Right ventricle myocardium inferior (tissue), 1 donor: ENCODE measurements around the gene ESRRG. TPM values are rescaled to one million over a fixed set of nuclear protein-coding genes. Genes with fewer than 3 reads are reported as not detected.

Source experiments
- ATAC-seq: fragments of 200-7000 bp; cut with Tn5 transposase; one replicate; pipeline ENCODE4 v1.9.1; 2020; ENCODE audit warnings: mild to moderate bottlenecking, moderate library complexity
- DNase-seq: peaks from one replicate; pipeline ENCODE4 v3.0.0; 2021; ENCODE audit errors: missing footprints
- intact Hi-C: fragments of 100-400 bp; cut with DNase I; formaldehyde crosslinking; loops from one replicate; pipeline ENCODE4 v1.11.0; 2022
- total RNA-seq: library from RNA; stranded (reverse); fragmentation: NEBNext Ultra II Directional; extraction: Animal tissue kit (Norgen Biotek cat#: 25700); gene quantifications from one replicate; pipeline ENCODE4 v1.2.1, GENCODE V29; 2021
- donor health status: DM: no; HTN: yes; CAD: no; lungs with severe emphysema.

The ESRRG gene
- total RNA-seq, 1 donor from 2014 or later = 46.2 TPM

GRCh38 chr1:216600730-216601609, 122.3 kb downstream of the ESRRG start:
- intact Hi-C loops = no loop called here
- DNase-seq = peak; percentile 85
- ATAC-seq = peak; percentile 94

DNA sequence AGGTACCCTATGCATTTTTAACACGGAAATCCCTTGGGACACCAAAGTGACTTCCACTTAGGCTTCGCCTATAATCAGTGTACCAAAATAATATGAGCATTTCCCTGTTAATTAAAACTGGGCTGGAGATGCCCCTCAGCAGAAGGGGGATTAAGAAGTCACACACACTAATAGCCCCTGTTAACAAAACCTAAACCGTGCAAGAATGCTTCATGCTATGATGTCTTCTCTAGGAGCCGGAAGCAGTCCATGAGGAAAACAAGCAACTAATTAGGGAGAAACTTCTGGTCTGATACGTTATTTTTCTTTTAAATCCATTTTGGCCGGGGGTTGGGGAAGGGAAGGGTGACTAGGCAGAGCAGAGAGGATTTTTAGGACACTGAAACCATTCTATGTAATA, 123.4 kb downstream of the ESRRG start:
- DNase-seq (no peak), ATAC-seq (no peak)
- intact Hi-C loops = no loop called here

GRCh38 chr1:216598448-216598847, 124.8 kb downstream of the ESRRG start:
- ATAC-seq (no peak), DNase-seq (no peak)
- intact Hi-C loops = no loop called here

- ATAC-seq = no peak
- DNase-seq = no peak
- intact Hi-C loops = no loop called here
Observed at GRCh38 chr1:216596281-216596862, 126.9 kb downstream of the ESRRG start.

DNA sequence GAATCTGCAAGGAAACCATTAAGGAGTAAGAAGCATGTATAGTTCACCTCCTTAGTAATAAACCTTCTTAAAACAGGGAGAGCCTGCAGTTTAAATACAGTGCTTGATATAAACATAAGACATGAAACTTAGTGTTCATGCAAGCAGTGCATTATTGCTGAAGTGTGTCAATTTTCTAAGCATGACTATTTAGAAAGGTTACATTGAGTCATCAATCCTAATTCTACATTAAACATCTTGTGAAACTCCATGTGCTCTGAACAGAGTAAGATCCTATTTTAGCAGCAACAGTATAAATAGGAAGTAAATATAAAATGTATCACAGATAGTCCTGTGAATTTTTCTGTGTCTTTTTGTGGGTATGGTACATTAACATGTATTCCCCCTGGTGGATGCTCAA, 135.5 kb downstream of the ESRRG start:
- DNase-seq (no peak), ATAC-seq (no peak)
- intact Hi-C loops = no loop called here

DNA sequence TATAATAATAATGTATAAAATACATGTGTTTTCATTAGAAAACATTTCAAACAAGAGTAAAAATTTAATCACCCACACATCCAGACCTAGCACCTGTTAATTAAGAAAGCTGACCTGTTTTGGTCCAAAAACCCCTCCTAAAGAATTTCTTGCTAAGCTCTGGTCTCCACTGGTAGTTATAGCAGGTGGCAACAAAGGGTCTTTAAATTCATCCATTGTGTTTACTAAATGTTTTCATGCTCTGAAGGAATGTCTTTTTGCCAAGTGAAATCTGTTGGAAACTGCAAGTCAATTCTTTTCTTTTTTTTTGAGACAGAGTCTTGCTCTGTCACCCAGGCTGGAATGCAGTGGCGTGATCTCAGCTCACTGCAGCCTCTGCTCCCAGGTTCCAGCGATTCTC, 141.1 kb downstream of the ESRRG start:
- intact Hi-C loops = no loop called here
- no peak for ATAC-seq
- no peak for DNase-seq

GRCh38 chr1:216580538-216581057, 142.6 kb downstream of the ESRRG start:
- intact Hi-C loops = no loop called here
- DNase-seq = no peak
- ATAC-seq = no peak

DNA sequence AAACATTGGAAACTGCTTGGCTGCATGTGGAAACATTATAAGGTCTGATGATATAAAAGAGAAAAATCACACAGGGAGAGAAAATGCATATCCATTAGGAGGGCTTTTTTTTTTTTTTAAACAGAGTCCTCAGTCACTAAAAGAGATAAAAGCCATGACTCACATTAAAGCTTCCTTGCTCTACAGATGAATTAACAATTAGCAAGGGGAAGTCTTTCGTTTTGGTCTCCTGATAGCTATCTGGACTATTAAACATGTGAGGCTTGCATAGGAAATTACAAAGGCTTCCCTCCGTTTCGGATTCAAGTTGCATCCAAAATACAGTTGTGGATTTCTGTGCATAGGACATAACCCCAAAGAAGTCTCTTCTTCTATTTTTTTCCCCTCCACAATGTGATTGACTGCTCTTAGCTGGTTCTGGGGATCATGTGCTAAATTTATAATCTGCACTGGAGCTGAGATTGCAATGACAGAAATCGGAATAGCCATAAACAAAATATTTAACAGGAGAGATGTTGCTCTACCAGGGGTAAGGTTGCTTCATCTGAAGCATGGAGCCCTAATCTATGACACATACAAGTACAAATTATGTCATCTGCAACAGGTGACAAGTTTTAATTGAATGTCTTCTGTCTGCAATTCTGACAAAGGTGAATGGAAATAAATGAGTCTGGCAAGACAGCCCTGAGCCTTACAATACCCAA, 146.8 kb downstream of the ESRRG start:
- no peak for DNase-seq
- ATAC-seq = no peak
- intact Hi-C loops = no loop called here

DNA sequence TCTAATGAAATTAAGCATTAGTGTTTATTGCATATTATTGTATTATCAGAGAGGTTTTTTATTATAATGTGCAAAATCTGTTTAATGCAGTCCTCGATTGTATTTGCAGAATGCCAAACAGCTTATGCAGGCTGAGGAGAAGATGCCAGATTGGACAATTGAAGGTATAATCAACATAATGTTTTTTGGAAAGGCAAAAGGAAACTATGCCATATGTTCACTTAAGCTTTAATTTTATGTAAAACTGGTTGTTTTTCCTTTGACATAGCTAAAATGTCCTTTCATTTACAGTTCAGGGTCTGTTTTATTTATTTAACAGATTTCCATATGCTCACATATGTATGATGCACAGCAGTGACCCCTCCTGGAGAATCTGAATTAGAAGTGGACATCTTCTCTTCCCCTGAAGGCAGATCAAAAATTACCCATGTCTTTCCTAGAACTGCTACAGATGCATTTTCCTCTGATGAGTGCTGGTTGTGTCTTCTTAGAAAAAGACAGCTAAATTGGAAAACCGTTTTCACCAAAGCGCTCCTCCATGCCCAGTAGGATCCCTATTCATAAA, 156.5 kb downstream of the ESRRG start:
- no peak for ATAC-seq
- no peak for DNase-seq
- intact Hi-C loops = no loop called here

DNA sequence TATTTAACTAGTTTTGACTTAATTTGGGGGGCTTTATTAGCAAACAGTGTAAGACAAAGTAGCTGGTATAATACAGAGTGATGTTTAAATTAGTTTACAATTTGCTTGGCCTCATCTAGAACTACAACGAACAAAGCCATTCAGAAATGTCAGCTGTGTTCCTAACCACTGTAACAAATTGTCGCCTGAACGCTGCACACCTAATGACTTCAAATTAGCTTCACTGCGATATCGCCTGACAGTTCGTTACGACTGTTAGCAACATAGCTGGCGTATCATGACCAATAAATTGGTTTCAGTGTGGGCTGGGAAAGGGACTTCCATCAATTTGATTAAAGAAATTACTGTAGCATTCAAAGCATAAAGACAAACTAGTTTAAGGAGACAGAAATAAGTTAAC, 160.1 kb downstream of the ESRRG start:
- ATAC-seq (no peak), DNase-seq (no peak)
- intact Hi-C loops = no loop called here

- no peak for ATAC-seq
- DNase-seq = no peak
- intact Hi-C loops = no loop called here
Observed at GRCh38 chr1:216562383-216562782, 160.8 kb downstream of the ESRRG start.

GRCh38 chr1:216560527-216560926, 162.7 kb downstream of the ESRRG start:
- intact Hi-C loops = no loop called here
- ATAC-seq (peak; percentile 57), DNase-seq (no peak)

DNA sequence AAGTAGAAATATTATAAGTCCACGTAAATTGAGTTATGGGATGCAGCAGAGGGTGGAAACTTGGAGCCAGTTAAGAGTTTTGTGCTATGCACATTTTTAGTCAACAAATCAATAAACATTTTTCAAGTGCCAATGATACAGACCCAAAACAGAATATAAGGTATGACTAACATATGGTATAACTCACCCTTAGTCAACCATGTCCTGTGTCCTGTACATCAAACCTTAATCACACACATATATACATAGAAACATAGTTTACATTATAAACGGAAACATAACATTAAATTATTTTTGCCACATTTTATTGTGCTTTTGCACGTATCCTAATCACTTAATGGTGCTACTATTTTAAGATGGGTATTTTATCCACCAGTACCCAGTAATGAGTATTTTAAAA, 163.9 kb downstream of the ESRRG start:
- intact Hi-C loops = no loop called here
- ATAC-seq (no peak), DNase-seq (no peak)

DNA sequence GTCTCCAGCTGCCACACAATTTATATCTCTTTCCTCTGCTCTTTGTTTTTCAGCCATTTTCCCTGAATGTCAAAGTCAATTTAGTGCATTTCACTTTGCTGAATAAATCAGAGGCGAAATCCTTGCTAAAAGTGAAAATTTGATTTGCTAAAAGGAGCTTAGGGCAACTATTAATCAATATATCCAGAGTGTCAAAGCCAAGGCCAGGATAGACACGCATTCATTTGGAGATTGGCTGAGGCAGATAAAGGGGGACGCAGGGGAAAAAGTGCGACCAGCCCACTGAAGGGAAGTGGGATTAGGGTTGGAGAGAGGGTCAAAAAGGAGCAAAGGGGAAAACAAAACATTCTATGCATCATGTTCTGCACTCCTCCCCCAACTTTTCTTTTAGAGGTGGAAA, 167.6 kb downstream of the ESRRG start:
- intact Hi-C loops = no loop called here
- no peak for DNase-seq
- ATAC-seq = no peak

DNA sequence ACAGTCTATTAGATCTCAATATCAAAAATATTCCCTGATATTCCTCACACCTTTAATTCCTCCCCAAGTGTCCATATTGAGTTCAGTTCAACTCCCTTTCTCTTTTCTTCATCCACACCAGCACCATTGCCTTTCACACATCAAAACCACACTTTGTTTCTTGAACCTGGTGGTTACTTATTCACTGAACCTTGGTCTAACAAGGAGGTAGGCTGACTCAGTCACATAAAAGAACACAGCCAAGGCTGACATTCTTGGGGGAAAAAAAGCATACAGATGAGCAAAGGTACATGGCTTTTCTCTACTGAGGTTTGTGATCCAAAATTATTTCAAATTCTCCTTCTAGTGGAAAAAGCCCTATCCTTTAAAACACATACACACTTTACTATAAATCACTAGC, 168.3 kb downstream of the ESRRG start:
- intact Hi-C loops = no loop called here
- no peak for DNase-seq
- ATAC-seq = no peak

- DNase-seq (no peak), ATAC-seq (no peak)
- intact Hi-C loops = no loop called here
Observed at GRCh38 chr1:216553766-216554165, 169.5 kb downstream of the ESRRG start.

DNA sequence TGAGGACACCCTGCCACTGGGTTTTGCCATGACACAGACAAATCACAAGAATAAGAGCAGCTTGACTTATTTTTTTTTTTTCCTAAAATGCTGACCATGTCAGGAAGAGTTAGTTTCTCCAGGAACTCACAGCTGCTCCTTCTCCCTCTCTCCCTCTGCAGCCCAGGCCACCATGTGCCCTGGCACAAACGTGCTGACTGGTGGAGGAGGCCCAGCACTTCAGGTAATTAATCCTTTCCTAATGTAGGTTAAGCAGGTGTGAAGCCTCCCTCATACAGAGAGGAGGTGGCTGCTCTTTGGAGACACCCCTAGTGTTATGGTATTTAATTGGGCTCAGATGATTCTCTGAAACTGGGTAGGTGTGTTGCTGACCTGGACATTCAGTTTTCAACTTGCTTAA, 170.2 kb downstream of the ESRRG start:
- DNase-seq = no peak
- no peak for ATAC-seq
- intact Hi-C loops = no loop called here

DNA sequence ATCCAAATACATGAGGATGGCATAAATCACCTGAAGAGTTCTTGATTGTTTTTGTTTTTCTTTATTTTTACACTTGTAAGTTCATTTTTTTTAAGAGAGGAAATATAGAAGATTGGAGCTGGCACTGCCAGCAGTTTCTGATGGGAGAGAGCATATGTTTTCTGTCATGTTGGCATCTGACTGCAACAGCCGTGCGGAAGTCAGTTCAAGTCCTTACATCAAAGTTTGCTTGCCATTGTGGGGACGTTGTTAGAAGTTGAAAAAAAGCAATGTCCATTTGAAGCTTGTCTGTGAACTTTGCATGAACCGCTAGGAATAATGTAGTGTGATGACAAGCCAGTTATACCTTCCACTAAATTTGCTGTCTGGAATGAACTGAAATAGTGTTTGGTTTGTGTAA, 173.4 kb downstream of the ESRRG start:
- intact Hi-C loops = no loop called here
- DNase-seq (no peak), ATAC-seq (no peak)

DNA sequence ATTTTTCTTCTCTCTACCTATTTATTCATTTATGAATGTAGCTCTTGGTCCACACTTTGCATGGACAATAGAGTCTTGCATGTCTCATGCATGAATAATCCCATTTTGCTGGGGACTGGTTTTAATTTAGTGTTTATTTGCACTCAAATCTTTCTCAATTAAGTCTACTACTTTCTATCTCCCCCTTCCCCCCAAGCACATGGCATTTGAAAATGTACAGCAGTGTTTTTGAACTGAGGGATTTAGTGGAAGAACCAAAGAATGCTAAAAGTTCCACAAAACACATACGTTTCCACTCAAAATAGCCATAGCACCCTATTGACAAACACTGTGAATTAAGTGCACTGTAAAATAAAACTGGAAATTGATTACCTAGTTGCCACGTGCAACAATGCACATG, 180.5 kb downstream of the ESRRG start:
- intact Hi-C loops = no loop called here
- DNase-seq (no peak), ATAC-seq (no peak)

GRCh38 chr1:216542263-216542662, 181.0 kb downstream of the ESRRG start:
- intact Hi-C loops = no loop called here
- DNase-seq (no peak), ATAC-seq (no peak)
